Ecto neural progenitor cell (in vitro differentiated cells): ENCODE measurements around the gene PPM1E.
"Not testable (repeated sequence)": the region's sequence is repeated elsewhere in the genome, so short reads cannot be mapped to it uniquely, and the experiment has no call there.

ENCODE experiments used
- DNase-seq: peaks from one replicate; pipeline ENCODE4 v3.0.0-alpha.2; 2018; ENCODE audit warnings: low spot score

The PPM1E gene

DNA sequence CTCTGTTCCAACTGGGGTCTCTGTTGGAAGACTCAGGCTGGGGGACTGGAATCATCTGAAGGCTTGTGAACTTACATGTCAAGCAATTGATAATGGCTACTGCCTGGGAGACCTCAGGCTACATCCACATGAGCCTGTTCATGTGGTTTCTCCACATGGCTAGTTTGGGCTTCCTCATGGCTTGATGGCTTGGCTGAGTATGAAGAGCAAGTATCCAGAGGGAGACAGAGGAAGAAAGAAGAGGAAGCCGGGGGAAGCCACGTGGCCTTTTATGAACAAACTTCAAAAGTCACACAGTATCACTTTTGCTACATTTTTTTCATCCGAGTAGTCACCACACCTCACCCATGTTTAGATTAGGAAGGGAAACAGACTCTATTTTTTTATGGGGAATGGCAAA is 192.2 kb downstream of the PPM1E start:
- no peak for DNase-seq

DNA sequence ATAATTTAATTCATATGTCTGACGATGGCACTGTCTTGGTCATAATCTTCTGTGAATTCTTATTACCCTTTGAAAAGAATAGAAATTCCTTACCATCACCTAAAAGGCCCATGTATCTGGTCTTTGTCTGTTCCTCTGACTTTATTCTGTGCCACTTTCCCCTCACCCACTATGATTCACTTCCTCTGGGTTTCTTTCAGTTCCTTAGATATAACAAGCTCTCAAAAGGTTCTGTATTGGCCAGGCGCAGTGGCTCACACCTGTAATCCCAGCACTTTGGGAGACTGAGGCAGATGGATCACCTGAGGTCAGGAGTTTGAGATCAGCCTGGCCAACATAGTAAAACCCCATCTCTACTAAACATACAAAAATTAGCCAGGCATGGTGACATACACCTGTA is 198.7 kb downstream of the PPM1E start:
- DNase-seq: not testable (repeated sequence)

DNA sequence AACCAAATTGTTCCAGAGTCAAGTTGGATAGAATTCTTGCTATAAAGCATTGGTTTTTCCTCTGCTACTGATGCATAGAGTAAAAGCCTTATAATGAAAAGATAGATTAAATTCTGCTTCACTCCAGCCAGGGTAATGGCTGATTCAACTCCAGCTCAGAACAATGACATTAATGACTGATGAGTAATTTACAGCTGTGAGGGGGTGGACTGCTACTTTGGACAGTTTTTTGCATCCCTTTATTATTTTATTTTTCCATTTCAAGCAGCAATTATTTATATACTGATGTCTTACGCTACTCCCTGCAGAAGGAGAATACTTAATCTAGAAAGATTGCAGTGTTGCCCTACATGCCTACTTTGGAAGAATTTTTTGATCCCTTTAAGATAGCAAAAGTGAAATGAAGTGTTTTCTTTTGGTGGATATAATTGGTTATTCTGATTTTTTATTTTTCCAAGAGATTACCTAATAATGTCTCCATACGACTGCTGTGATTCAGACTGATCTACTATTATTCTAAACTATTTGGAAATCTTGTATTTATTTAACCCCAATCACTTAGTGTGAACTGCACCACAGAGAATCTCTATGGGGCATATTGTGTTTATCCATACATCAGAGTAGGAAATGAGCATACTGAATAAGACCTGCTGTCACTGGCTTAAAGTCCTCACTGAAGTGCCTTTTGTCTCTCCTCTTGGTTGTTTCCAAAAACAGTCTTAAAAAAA is 201.5 kb downstream of the PPM1E start:
- no peak for DNase-seq

DNA sequence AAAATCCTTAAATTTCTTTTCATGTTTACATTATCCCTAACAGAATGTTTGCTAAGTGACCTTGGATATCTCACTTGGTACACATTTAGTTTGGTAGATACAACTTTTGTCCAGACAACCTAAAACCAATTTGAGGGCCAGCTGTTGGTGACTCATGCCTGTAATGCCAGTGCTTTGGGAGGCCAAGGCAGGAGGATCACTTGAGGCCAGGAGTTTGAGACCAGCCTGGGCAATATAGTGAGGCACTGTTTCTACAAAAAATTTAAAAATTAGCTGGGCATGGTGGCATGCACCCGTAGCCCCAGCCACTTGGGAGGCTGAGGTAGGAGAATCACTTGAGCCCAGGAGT is 202.0 kb downstream of the PPM1E start:
- DNase-seq: not testable (repeated sequence)

DNA sequence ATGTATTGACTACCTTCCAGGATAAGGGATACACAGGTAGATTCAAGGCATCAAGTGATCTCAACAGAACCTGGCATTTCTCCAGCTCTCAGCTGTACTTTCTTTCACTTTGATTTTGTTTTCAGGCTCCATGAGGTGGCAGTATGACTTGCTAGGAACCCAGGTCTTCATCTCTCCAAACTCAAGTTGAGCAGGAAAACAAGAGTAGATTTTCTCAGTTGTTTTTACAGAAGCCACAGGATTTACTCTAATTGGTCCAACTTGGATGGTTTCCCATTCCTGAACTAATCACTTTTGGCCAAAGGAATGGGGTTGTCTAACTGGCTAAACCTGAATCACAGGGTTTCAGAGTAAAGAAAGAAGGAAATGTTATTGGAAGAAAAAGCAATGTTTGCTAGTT is 204.4 kb downstream of the PPM1E start:
- no peak for DNase-seq

DNA sequence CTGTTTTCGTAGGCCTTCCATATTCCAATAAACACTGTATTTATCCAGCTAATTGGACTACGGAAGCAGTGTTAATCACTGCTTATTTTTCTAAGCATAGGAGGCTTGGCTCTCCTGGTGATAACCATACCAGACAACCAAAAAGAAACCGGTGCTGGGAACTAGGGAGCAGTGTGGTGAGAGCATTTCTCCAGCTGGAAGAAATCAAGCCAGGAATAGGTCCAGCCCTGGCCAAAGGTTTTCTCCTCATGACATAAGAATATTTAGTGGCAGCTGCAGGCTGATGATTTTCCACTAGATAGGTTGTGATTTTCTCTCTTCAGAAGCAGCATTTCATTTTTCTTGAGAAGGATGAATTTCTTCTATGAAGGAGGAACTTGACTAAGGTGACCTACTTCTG is 209.6 kb downstream of the PPM1E start:
- DNase-seq: no peak

DNA sequence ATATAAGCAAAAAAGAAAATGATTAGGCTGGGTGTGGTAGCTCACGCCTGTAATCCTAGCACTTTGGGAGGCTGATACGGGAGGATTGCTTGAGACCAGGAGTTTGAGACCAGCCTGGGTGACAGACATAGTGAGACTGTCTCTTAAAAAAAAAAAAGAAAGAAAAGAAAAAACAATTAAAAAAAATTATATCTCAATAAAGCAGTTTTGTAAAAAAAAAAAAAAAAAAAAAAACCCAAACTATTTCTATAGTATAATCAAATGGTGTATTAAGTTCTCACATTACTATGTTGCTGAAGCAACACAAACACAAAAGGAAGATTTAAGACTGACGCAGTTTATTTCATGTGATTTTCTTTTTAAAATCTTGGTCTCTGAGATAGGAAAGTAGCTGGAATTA is 210.6 kb downstream of the PPM1E start:
- DNase-seq: no peak

DNA sequence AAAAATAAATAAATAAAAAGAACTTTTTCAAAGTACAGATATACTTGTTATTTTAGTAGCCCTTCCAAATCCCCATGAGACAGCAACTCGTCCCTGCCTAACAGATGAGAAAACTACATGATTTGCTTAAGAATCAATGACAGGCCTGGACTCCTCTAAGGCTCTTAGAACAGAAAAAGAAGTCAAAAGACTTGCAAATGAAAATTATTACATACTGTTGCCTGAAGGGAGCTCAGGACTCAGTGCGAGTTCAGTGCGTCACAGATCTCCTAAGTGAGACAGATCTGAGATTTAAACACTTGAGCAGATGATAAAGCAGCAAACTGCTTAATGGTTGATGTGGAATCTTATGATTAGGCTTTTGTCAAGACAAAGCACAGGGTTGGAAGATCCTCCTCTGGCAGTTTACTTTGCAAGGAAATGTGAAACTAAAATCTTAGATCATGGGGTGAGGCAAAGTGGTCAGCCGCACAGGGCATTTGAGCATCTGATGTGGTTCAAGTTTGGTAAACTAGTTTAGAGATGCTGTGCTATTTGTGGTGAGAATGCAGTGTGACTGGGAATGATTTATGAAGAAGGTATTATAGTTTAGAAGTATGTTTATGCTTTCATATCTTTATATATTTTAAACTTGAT is 212.9 kb downstream of the PPM1E start:
- DNase-seq: no peak

DNA sequence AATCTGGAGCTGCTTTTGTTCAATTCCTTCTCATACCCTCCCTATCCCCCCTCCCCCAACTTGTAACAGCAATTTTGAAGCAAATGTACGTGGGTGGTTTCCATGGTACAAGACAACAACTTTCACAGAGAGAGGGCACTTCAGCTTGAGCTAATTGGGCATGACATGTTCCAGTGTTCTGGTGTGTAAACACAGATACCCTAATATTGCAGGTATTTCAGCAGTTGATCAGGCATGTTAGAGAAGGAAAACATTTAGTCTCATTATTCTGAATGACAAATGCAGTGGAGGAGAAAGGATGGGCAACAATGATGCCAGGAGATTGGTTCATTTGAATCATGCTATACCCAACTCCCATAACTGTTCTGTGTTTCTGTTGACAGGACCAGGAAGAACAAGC is 213.5 kb downstream of the PPM1E start:
- no peak for DNase-seq

DNA sequence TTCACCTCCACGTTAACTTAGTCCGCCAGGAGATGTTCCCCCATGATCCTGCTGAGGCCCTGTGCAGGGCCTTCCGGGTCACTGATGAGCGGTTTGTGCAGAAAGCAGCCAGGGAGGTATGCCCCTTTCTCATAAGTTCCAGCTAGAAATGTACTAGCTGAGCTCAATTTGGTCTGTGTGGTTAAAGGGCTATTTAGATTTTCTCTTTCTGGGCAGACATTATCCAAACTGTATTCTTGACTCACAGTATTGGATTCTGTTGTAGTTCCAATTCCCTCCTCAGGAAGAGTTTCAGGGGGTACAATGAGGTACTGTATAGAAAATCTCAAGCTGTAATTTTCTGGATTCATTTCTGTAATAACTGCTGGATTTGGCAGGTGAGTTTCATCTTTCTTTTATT is 214.0 kb downstream of the PPM1E start:
- no peak for DNase-seq

DNA sequence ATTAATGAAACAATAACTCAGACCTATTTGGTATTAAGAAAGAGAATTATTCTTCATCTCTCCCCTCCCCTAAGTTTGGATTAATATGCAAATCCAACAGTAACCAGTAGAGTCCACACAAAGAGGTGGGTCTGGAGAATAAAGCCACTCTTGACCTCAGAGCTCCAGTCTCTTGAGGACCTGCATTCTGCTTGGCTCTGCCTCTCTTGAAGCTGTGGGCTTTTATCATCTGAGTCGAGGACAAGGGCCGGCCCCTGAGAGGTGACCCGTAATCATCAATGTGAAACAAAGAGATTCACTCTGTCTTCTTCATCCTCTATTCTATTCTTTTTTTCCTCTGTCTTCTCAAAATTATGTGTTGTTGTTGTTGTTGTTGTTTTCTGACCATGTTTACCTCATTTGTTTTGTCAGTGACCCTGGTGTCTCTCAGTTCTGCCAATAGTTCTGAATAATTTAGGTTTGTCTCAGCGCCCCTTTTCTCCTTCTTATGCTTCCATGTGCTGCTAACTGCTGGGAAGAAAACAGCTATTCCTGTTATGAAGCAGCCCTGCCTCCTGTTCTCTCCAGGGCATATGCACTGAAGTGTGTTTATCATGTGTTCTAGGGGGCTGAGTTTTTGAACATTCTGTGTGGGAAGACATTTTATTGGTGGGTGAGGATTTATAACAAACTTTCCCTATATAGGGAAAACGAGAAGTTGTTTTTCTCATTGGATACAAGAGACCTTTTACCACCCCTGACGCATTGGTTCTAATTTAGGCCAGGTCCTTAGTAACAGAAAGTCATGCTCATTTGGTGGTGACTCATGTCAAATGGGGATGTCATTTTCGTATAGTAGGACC is 215.2 kb downstream of the PPM1E start:
- DNase-seq: no peak

DNA sequence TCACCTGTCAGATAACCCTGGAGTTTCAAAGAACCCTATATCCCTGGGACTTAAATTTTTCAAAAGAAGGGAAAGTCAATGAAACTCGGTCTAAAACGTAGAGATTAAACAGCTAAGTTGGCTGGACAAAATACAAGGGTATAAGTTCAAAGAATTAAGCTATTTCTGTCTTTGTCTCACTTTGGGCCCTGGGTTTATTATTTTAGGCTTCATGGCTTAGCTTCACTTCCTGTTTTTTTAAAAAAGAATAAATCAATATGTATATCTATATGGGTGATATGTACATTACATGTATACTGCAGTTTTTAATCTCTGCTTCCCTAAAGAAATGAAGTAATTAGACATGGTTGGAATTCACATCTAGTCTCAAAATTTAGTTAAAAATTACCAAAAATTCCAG is 218.7 kb downstream of the PPM1E start:
- DNase-seq: no peak

DNA sequence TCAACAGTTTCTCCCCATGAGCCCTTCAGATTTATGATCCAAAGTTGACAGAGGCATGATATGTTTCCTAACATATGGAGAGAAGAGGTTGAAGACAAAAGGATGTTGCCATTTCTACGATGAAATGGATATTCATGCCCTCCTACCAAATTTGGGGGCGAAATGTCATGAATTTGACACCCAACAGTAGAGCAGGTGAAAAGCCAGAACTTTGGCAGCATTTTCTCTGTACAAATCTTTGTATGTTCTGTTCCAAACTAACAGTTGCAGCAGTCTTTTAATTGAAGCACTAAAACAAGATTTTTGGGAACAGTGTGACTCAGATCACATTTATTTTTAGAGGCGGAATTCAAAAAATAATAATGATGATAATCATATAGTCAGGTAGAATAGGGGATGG is 220.9 kb downstream of the PPM1E start:
- no peak for DNase-seq

DNA sequence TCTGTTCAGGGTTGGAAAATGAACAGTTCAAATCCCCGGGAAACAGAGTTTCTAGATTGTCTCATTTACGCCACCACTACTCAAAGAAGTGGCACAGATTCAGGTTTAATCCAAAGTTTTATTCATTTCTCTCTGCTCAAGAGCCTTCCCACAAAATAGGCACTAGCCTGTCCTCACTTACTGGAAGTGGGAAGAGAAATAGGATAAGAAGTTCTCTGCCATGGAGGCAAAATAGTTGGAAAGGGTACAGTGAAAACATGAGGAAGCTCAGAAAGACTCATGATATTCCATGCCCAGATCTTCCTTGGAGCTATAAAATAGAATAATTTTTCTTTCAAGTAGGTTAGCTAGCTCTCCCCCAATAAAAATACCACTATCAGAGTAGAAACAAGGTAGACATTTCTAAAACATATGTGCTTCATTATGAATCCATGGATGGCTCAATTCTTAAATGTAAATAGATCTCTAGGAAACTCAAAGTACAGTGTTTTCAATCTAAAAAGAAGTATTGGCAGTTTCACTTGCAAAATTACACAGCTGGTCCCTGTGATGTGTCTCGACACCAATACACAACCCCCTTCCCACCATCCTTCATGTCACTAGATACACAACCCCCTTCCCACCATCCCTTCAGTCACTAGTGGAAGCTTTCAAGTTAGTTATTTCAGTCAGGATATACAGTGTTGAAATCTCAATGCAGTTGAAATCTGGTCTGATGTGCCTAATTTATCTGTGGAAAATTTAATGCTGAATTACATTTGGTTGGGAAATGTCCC is 225.2 kb downstream of the PPM1E start:
- no peak for DNase-seq

DNA sequence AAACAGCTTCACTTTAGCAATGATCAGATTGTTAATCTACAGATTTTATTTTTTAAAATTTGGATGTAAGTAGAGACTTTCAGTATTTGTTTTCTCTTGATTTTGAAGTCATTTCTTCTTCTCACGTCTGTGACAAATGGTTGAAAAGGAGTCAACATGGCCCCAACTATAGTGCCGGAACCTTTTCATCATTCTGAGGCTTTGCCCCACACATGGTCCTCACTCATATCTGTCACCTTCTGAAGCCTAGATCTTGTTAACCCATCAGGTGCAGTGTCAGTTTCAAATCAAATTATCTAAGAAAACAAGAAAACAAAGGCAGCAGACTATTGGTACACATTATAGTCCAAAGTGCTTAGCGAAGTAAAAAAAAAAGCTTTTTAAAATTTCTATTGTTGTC is 227.0 kb downstream of the PPM1E start:
- DNase-seq: no peak

DNA sequence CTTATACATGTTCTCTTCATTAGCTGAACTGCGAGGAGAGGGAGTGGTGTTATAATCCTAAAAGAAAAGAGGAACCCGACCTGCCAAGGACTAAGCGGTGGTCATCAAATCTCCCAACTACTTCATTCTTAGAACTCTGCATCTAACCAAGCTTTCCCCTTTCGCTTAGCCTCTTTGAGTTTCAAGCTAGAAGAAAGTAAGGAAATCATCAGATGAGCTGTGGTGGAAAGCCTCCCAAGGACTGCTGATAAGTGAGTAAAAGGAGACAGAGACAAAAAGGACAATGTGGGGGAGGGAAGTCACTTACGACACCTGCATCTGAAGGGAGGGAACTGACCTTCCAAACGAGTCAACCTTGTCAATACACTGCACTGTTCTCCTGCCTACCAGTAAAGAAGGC is 229.7 kb downstream of the PPM1E start:
- no peak for DNase-seq

DNA sequence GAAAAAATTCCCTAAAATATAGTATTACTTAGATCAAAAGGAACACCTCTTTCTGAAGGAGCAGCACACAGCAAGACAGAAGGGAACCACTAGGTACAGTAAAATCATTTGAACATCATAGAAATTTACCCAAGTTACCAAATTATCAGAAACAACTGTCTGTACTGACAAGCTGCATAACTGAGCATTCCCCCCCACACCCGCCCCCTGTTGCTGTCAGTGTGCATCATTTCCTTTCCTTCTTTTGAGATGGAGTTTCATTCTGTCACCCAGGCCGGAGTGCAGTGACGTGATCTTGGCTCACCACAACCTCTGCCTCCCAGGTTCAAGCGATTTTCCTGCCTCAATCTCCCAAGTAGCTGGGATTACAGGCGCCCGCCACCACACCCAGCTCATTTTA is 230.3 kb downstream of the PPM1E start:
- DNase-seq: no peak

DNA sequence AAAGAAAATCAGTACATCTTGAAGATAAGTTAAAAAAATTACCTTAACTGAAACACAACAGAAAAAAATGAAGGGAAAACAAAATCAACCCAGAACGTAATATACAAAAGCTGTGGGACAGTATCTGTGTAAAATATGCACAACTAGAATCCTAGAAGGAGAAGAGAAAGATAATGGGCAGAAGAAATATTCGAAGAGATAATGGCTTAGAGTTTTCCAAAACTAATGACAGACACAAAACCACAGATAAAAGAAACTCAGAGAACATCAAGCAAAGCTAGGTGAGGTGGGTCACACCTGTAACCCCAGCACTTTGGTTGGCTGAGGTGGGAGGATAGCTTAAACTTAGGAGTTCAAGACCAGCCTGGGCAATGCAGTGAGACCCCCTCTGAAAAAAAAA is 234.0 kb downstream of the PPM1E start:
- no peak for DNase-seq

DNA sequence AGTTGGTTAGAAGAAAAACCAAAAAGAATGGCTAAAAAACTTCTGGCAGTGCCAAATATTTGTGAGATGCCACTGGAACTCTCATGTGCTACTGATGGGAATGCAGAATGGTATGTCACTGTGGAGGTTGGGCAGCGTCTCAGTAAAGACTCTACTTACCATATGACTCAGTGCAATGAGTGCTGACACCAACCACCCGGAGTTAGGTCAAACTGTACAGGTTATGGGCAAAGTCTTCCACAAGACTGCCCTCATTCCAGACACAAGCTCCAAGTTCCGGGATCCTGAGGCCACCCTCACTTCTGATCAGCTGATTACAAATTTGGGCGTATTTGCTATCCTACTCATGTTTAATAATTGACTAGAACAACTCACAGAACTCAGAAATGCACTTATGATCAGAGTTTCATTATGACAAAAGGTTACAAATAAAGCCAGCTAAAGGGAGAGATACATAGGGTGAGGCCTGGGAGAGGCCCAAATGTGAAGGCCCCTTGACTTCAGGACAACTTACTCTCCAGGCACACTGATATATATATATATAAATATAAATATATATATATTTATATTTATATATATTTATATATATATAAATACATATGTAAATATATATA is 236.2 kb downstream of the PPM1E start:
- no peak for DNase-seq

DNA sequence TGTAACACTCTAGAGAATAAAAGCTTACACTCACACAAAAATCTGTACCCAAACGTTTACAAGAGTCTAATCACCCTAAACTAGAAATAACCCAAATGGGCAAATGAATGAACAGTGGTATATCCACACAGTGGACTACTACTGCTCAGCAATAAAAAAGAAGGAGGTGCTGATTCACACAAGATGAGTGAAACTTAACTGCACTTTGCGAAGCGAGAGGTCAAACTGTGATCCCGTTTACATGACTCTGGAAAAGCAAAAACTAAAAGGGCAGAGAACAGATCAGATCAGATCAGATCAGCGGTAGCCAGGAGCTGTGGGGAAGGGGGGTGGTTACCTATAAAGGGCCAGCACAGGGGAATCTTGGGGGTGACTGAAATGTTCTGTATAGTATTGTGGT is 237.7 kb downstream of the PPM1E start:
- DNase-seq: no peak

DNA sequence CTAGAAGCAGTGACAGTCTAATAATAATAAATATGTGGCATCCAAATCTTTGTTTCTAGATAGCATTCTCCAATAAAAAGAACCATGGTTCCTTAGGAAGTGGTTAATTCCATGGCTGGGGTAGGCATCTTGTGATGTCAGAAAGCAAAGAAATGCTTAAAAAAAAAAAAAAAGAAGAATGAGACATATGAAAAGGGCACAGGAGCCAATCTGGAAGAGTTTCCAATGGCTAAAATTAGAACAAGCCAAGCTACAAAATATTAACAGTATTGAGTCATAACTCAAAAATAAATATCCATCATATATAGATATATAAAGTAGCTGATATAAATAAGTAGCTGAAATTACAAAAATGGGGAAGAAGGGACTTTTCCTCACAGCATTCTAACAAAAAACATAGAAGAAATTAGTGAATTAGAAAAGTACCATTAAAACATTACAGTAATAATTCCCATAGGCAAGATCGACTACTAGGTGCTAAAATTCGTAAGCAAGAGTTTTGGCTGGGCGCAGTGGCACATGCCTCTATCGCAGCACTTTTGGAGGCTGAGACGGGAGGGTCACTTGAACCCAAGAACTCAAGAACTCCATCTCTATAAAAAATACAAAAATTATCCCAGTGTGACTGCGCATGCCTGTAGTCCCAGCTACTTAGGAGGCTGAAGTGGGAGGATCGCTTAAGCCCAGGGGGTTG is 239.7 kb downstream of the PPM1E start:
- no peak for DNase-seq
